T-helper 9 cell (primary cell): ENCODE results near the gene THRAP3.
"Not testable (repeated sequence)": the region's sequence is repeated elsewhere in the genome, so short reads cannot be mapped to it uniquely, and the experiment has no call there.

Source experiments
- DNase-seq: peaks from one replicate; pipeline ENCODE4 v3.0.0-alpha.2; 2020

The THRAP3 gene

DNA sequence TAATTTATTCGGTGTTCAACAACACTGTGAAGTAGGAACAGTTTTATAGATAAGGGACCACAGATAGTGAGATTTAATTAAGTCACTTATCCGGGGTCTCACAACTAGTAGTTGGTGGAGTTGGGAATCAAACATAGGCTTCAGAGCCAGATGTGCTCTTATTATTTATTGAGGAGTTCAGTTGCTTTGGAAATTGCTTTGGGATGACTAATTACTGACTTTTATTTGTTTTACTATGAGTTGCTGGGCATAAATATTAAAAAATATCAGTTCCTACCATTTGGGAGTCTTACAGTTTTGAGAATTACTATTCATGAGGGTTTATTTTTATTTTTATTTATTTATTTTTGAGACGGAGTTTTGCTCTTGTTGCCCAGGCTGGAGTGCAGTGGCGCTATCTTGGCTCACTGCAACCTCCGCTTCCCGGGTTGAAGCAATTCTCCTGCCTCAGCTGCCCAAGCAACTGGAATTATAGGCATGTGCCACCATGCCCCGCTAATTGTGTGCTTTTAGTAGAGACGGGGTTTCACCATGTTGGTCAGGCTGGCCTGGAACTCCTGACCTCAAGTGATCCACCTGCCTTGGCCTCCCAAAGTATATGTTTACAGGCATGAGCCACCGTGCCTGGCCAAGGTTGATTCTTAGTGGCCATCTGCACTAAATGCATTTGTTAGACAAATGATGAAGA lies 27.7 kb downstream of the THRAP3 start:
- DNase-seq, result no peak

DNA sequence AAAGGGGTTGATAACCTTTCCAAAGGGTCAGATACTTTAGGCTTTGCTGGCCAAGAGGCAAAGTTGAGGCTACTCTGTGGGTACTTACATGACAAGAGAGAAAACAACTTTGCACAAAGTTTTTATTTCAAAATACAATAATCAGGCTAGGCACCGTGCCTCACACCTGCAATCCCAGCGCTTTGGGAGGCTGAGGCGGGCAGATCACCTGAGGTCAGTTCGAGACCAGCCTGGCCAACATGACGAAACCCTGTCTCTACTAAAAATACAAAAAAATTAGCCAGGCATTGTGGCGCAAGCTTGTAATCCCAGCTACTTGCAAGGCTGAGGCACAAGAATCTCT lies 28.2 kb downstream of the THRAP3 start:
- not testable (repeated sequence) for DNase-seq

GRCh38 chr1:36253161-36253862 lies 29.1 kb downstream of the THRAP3 start:
- DNase-seq, result no peak

GRCh38 chr1:36256558-36257374 lies 32.5 kb downstream of the THRAP3 start:
- DNase-seq, result no peak

GRCh38 chr1:36257375-36257767 lies 33.1 kb downstream of the THRAP3 start:
- DNase-seq, result no peak

- no peak for DNase-seq
Measured at GRCh38 chr1:36258960-36259344, 34.7 kb downstream of the THRAP3 start.

GRCh38 chr1:36268981-36269380 lies 44.7 kb downstream of the THRAP3 start:
- DNase-seq, result no peak

DNA sequence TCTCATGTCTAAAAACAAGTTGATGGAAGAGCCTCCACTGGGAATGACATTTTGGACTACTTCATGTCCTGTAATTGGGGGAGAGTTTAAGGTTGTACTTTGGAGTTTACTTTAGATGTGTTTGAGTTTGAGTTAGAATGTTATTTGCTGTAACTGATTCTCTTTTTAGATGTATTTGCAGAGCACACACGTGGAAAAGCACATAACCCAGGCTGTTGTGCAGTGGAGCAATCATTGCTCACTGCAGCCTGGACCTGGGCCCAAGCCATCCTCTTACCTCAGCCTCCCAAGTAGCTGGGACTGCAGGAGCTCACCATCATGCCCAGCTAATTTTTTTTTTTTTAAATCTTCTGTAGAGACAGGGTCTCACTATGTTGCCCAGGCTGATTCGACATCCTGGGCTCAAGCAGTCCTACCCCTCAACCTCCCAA lies 45.2 kb downstream of the THRAP3 start:
- no peak for DNase-seq

DNA sequence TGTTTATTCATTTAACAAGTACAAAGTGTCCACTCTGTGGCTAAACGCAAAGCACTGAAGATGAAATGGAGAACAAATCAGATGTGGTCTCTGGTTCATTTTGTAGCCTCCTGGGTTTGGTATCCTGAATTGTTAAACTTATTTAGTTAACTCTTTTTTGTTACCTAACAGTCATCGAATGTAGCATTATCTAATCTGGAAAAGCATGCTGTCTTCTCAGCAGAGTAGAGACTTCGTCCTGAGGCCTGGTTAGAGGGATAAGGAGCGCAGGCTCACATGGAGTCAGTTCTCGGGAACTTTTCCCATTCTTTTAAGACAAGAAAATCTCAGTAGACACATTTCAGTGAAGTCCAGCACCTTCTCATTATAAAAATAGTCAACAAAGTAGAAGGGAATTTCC lies 48.8 kb downstream of the THRAP3 start:
- no peak for DNase-seq

- no peak for DNase-seq
Measured at GRCh38 chr1:36274201-36274600, 50.0 kb downstream of the THRAP3 start.

GRCh38 chr1:36276688-36277087 lies 52.4 kb downstream of the THRAP3 start:
- no peak for DNase-seq

- DNase-seq, result no peak
Measured at GRCh38 chr1:36279110-36279788, 55.0 kb downstream of the THRAP3 start.

DNA sequence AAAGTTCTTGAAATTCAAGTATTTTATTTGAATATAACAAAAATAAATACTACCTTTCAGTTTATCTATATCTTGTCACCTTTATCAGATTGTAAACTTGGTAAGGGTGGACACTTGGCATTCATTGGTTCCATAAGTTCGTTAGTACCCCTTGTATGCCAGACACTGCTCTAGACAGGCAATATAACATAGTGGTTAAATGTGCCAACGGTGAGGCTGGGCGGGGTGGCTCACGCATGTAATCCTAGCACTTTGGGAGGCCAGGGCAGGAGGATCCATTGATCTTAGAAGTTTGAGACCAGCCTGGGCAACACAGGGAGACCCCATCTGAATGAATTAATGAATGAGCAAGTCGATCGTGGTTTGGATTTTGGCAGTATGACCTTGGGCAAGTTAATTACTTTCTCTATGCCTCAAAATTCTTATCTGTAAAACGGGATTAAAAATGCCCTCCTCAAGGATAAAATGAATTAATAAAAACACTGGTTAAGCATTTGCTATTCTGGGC lies 55.6 kb downstream of the THRAP3 start:
- DNase-seq, result no peak

GRCh38 chr1:36284061-36284460 lies 59.8 kb downstream of the THRAP3 start:
- no peak for DNase-seq

GRCh38 chr1:36284517-36284916 lies 60.3 kb downstream of the THRAP3 start:
- DNase-seq, result no peak

- peak; percentile 53 for DNase-seq
Measured at GRCh38 chr1:36285443-36286101, 61.3 kb downstream of the THRAP3 start.

DNA sequence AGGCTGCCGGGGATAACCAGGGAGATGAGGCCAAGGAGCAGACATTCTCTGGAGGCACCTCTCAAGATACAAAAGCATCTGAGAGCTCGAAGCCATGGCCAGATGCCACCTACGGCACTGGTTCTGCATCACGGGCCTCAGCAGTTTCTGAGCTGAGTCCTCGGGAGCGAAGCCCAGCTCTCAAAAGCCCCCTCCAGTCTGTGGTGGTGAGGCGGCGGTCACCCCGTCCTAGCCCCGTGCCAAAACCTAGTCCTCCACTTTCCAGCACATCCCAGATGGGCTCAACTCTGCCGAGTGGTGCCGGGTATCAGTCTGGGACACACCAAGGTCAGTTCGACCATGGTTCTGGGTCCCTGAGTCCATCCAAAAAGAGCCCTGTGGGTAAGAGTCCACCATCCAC lies 62.6 kb downstream of the THRAP3 start:
- no peak for DNase-seq

GRCh38 chr1:36287595-36287994 lies 63.4 kb downstream of the THRAP3 start:
- no peak for DNase-seq

- DNase-seq, result no peak
Measured at GRCh38 chr1:36295390-36295789, 71.1 kb downstream of the THRAP3 start.

DNA sequence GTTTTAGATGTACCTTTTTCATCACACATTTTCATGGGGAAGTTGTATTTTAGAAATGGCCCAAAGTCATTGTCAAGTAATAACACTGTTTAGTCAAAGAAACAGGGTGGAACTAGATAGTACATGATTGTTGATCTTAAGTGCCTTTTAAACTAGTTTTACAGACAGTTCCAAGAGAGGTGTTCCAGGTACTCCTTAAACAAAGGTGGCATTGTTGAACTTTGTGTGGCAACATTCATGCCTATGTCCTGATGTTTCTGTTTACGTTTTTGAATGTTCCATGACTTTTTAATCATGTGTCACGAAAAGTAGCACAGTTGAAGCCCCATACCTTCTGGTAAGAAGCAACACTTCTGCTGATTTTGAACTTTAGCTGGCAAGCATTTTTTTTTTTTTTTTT lies 72.8 kb downstream of the THRAP3 start:
- no peak for DNase-seq

GRCh38 chr1:36298640-36299039 lies 74.4 kb downstream of the THRAP3 start:
- DNase-seq, result no peak

- no peak for DNase-seq
Measured at GRCh38 chr1:36300526-36300925, 76.3 kb downstream of the THRAP3 start.

DNA sequence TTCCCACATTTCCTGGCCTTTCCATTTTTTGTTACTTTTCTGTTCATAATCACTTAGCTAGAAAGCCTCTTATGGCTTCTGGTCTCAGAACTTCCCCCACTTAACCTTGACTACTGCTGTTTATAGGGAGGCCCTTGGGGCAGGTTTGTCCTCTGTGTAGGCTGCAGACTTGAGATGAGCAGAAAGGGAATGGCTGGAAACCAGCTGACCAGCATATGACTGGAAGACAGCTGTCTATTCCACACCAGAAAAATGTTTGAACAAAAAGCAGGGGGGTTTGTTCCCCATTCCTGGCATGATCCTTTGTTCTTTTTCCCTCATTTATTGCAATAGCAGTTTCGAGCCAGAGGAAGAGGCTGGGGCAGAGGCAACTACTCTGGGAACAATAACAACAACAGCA lies 77.0 kb downstream of the THRAP3 start:
- DNase-seq, result no peak
